ENCODE results near the gene SPAG5. TPM values are rescaled to one million over a fixed set of nuclear protein-coding genes. Genes with fewer than 3 reads are reported as not detected.

Gene SPAG5
- total RNA-seq, 1 experiment from 2014 or later = 86.6 TPM

GRCh38 chr17:28555022-28555421, 43.8 kb downstream of the SPAG5 start:
- no TSS peak for BruUV-seq (replicated peaks)
- ATAC-seq = no peak
- TF ChIP-seq EZH2 (IDR thresholded peaks at IDR 0.05; ENCODE audit: low read length, unreplicated experiment) = no peak
- TF ChIP-seq CTCF (conservative IDR thresholded peaks at IDR 0.05; ENCODE audit: low read depth, low read length) = no peak
- TF ChIP-seq EZH2phosphoT487 (IDR thresholded peaks at IDR 0.05; ENCODE audit: borderline replicate concordance, low read length) = no peak
- Histone ChIP-seq H3F3A (ENCODE audit: low read length, unreplicated experiment) (no peaks in the 10 kb centered on the region), H4K20me1 (ENCODE audit: low read length) (no peaks in the 10 kb centered on the region), H3K9me3 (ENCODE audit: low read length) (no peaks in the 10 kb centered on the region), H3K79me2 (ENCODE audit: low read length) (peaks cover 10% of the 10 kb centered on the region; the same call in 1 of the 2 replicates), H3K36me3 (ENCODE audit: low read depth, low read length) (no peaks in the 10 kb centered on the region; the same call in 1 of the 2 replicates), H3K4me1 (ENCODE audit: insufficient read depth, low read length) (0 out of 2 replicates have a peak, but pooled peaks cover 8% of the 10 kb centered on the region), H3K4me2 (ENCODE audit: low read length) (no peak overlapping the region), H3K9ac (ENCODE audit: low read length) (no peak overlapping the region), H3K9me2 (replicated peaks; ENCODE audit: low read length) (no peaks in the 10 kb centered on the region), H3K4me3 (ENCODE audit: low read length) (no peak overlapping the region), H3K27me3 (ENCODE audit: low read length) (no peaks in the 10 kb centered on the region), H2AFZ (ENCODE audit: low read length) (no peak overlapping the region), H3K27ac (ENCODE audit: low read length) (no peak overlapping the region)
- ChIA-PET POLR2A (ENCODE audit: unreplicated experiment) (no interaction called here), CTCF (no interaction called here)
- intact Hi-C loops (cut with micrococcal nuclease) = no loop called here
- no peak for DNase-seq

- CTCF ChIA-PET = no interaction called here
- Histone ChIP-seq H3K4me2 (ENCODE audit: low read length) (no peak overlapping the region), H3K27me3 (ENCODE audit: low read length) (no peaks in the 10 kb centered on the region), H3K4me3 (ENCODE audit: low read length) (no peak overlapping the region), H3K9me3 (ENCODE audit: low read length) (no peaks in the 10 kb centered on the region), H3K27ac (ENCODE audit: low read length) (no peak overlapping the region), H3K36me3 (ENCODE audit: low read depth, low read length) (no peaks in the 10 kb centered on the region; the same call in 1 of the 2 replicates), H4K20me1 (ENCODE audit: low read length) (no peaks in the 10 kb centered on the region), H3K4me1 (ENCODE audit: insufficient read depth, low read length) (0 out of 2 replicates have a peak, but pooled peaks cover 8% of the 10 kb centered on the region), H3K9me2 (replicated peaks; ENCODE audit: low read length) (no peaks in the 10 kb centered on the region), H2AFZ (ENCODE audit: low read length) (no peak overlapping the region), H3K9ac (ENCODE audit: low read length) (no peak overlapping the region), H3K79me2 (ENCODE audit: low read length) (peaks cover 10% of the 10 kb centered on the region; the same call in 1 of the 2 replicates), H3F3A (ENCODE audit: low read length, unreplicated experiment) (no peaks in the 10 kb centered on the region)
- no TSS peak for BruUV-seq (replicated peaks)
- POLR2A ChIA-PET (ENCODE audit: unreplicated experiment) = no interaction called here
- DNase-seq (no peak), ATAC-seq (no peak)
- intact Hi-C loops (cut with micrococcal nuclease) = no loop called here
- TF ChIP-seq EZH2phosphoT487 (IDR thresholded peaks at IDR 0.05; ENCODE audit: borderline replicate concordance, low read length) (no peak), CTCF (conservative IDR thresholded peaks at IDR 0.05; ENCODE audit: low read depth, low read length) (no peak), EZH2 (IDR thresholded peaks at IDR 0.05; ENCODE audit: low read length, unreplicated experiment) (no peak)
Observed at GRCh38 chr17:28554565-28554964, 44.3 kb downstream of the SPAG5 start.

GRCh38 chr17:28553000-28553505, 45.8 kb downstream of the SPAG5 start:
- H3K4me2 ChIP-seq (ENCODE audit: low read length) = peak overlapping the region; percentile 94
- no peaks in the 10 kb centered on the region for H3K9me3 ChIP-seq (ENCODE audit: low read length)
- intact Hi-C loops (cut with micrococcal nuclease) = no loop called here
- H3K36me3 ChIP-seq (ENCODE audit: low read depth, low read length) = no peaks in the 10 kb centered on the region; the same call in none of the 2 replicates
- no peaks in the 10 kb centered on the region for H3F3A ChIP-seq (ENCODE audit: low read length, unreplicated experiment)
- H2AFZ ChIP-seq (ENCODE audit: low read length) = peak overlapping the region; percentile 64; the same call in 1 of the 2 replicates
- TF ChIP-seq EZH2 (IDR thresholded peaks at IDR 0.05; ENCODE audit: low read length, unreplicated experiment) = no peak
- TF ChIP-seq EZH2phosphoT487 (IDR thresholded peaks at IDR 0.05; ENCODE audit: borderline replicate concordance, low read length) = no peak
- no peak for TF ChIP-seq CTCF (conservative IDR thresholded peaks at IDR 0.05; ENCODE audit: low read depth, low read length)
- no peaks in the 10 kb centered on the region for H3K27me3 ChIP-seq (ENCODE audit: low read length)
- CTCF ChIA-PET = no interaction called here
- ATAC-seq = no peak
- DNase-seq = no peak
- H4K20me1 ChIP-seq (ENCODE audit: low read length) = no peaks in the 10 kb centered on the region
- no peak overlapping the region for H3K27ac ChIP-seq (ENCODE audit: low read length)
- BruUV-seq (replicated peaks) = no TSS peak
- H3K9me2 ChIP-seq (replicated peaks; ENCODE audit: low read length) = no peaks in the 10 kb centered on the region
- H3K4me1 ChIP-seq (ENCODE audit: insufficient read depth, low read length) = 0 out of 2 replicates have a peak, but pooled peaks cover 8% of the 10 kb centered on the region
- no peak overlapping the region for H3K9ac ChIP-seq (ENCODE audit: low read length)
- POLR2A ChIA-PET (ENCODE audit: unreplicated experiment) = interaction anchor here (0.6 kb wide), 1 partner anchor 17 kb away, joined by 13 read pairs; no protein-coding TSS in a partner anchor
- peak overlapping the region; percentile 83; the same call in 1 of the 2 replicates for H3K4me3 ChIP-seq (ENCODE audit: low read length)
- peaks cover 10% of the 10 kb centered on the region; the same call in 1 of the 2 replicates for H3K79me2 ChIP-seq (ENCODE audit: low read length)

Measured in PC-3 (cell line).